ENCODE measurements around the gene ARSD. TPM values are rescaled to one million over a fixed set of nuclear protein-coding genes. Genes with fewer than 3 reads are reported as not detected.
A peak's percentile ranks its signal among the peaks of the same experiment; 100 is the strongest.
"Not testable (repeated sequence)": the region's sequence is repeated elsewhere in the genome, so short reads cannot be mapped to it uniquely, and the experiment has no call there.

ARSD gene
- total RNA-seq, result 69.7 TPM

GRCh38 chrX:2928583-2929434 is at the start of gene ARSD:
ARSD (minus strand) TSS chrX:2929339; CDS start chrX:2929275, 64 bp downstream.
- DNase-seq (ENCODE audit: low read depth in 2 of 3, low spot score in 2 of 3), result peak in 2 of 3 donors; percentile 81 to 90

- DNase-seq (ENCODE audit: low read depth in 2 of 3, low spot score in 2 of 3), result not testable (repeated sequence)
Measured at GRCh38 chrX:2978639-2979038, 49.5 kb upstream of the ARSD start.

- DNase-seq (ENCODE audit: low read depth in 2 of 3, low spot score in 2 of 3), result no peak
Measured at GRCh38 chrX:2974961-2975360, 45.8 kb upstream of the ARSD start.

- no peak for DNase-seq (ENCODE audit: low read depth in 2 of 3, low spot score in 2 of 3)
Measured at GRCh38 chrX:2972391-2972790, 43.3 kb upstream of the ARSD start.

- no peak for DNase-seq (ENCODE audit: low read depth in 2 of 3, low spot score in 2 of 3)
Measured at GRCh38 chrX:2969021-2969420, 39.9 kb upstream of the ARSD start.

- peak in 1 of 3 donors; percentile 0 for DNase-seq (ENCODE audit: low read depth in 2 of 3, low spot score in 2 of 3)
Measured at GRCh38 chrX:2967998-2968909, 39.1 kb upstream of the ARSD start.

GRCh38 chrX:2967584-2967983 is 38.4 kb upstream of the ARSD start:
- DNase-seq (ENCODE audit: low read depth in 2 of 3, low spot score in 2 of 3), result no peak

- DNase-seq (ENCODE audit: low read depth in 2 of 3, low spot score in 2 of 3), result no peak
Measured at GRCh38 chrX:2967012-2967411, 37.9 kb upstream of the ARSD start.

GRCh38 chrX:2965965-2966364 is 36.8 kb upstream of the ARSD start:
- DNase-seq (ENCODE audit: low read depth in 2 of 3, low spot score in 2 of 3), result no peak

- not testable (repeated sequence) for DNase-seq (ENCODE audit: low read depth in 2 of 3, low spot score in 2 of 3)
Measured at GRCh38 chrX:2963992-2964794, 35.1 kb upstream of the ARSD start.

GRCh38 chrX:2963449-2963848 is 34.3 kb upstream of the ARSD start:
- not testable (repeated sequence) for DNase-seq (ENCODE audit: low read depth in 2 of 3, low spot score in 2 of 3)

- no peak for DNase-seq (ENCODE audit: low read depth in 2 of 3, low spot score in 2 of 3)
Measured at GRCh38 chrX:2962381-2962780, 33.2 kb upstream of the ARSD start.

- DNase-seq (ENCODE audit: low read depth in 2 of 3, low spot score in 2 of 3), result no peak
Measured at GRCh38 chrX:2960861-2961515, 31.8 kb upstream of the ARSD start.

GRCh38 chrX:2958199-2958598 is 29.1 kb upstream of the ARSD start:
- no peak for DNase-seq (ENCODE audit: low read depth in 2 of 3, low spot score in 2 of 3)

GRCh38 chrX:2955838-2956237 is 26.7 kb upstream of the ARSD start:
- no peak for DNase-seq (ENCODE audit: low read depth in 2 of 3, low spot score in 2 of 3)

- DNase-seq (ENCODE audit: low read depth in 2 of 3, low spot score in 2 of 3), result no peak
Measured at GRCh38 chrX:2955281-2955680, 26.1 kb upstream of the ARSD start.

- no peak for DNase-seq (ENCODE audit: low read depth in 2 of 3, low spot score in 2 of 3)
Measured at GRCh38 chrX:2954541-2954940, 25.4 kb upstream of the ARSD start.

GRCh38 chrX:2937942-2938341 is 8.8 kb upstream of the ARSD start:
- DNase-seq (ENCODE audit: low read depth in 2 of 3, low spot score in 2 of 3), result not testable (repeated sequence)

GRCh38 chrX:2934715-2935710 is 5.9 kb upstream of the ARSD start:
- DNase-seq (ENCODE audit: low read depth in 2 of 3, low spot score in 2 of 3), result no peak

Data from hematopoietic multipotent progenitor cell (in vitro differentiated cells).